SK-N-SH treated with all-trans-retinoic acid at 6 μM for 48 hours (cell line): ENCODE measurements around the gene ALMS1.

ENCODE experiments used
- ATAC-seq: fragments of 200-7000 bp; cut with Tn5 transposase; 3 replicates; pipeline ENCODE4 v1.9.1; 2020; ENCODE audit warnings: mild to moderate bottlenecking, moderate library complexity
- ARNTL ChIP-seq: fragments of 450-650 bp; formaldehyde crosslinking; IDR thresholded peaks from 2 replicates; pipeline ENCODE4 v1.5.0; 2020; ENCODE audit warnings: low read depth, mild to moderate bottlenecking, moderate library complexity, borderline replicate concordance
- BACH2 ChIP-seq: fragments of 250-450 bp; sonication (Bioruptor Pico); IDR thresholded peaks from 2 replicates; pipeline ENCODE4 v1.9.0; 2021; ENCODE audit warnings: mild to moderate bottlenecking, borderline replicate concordance
- ESRRG ChIP-seq: fragments of 250-450 bp; sonication (Bioruptor Pico); IDR thresholded peaks from 2 replicates; pipeline ENCODE4 v1.6.1; 2021; ENCODE audit warnings: mild to moderate bottlenecking
- GLIS3 ChIP-seq: fragments of 250-450 bp; sonication (Bioruptor Pico); IDR thresholded peaks from 2 replicates; pipeline ENCODE4 v1.5.0; 2020; ENCODE audit warnings: mild to moderate bottlenecking, moderate library complexity
- ISL1 ChIP-seq: fragments of 250-450 bp; sonication (Bioruptor Pico); IDR thresholded peaks from 2 replicates; pipeline ENCODE4 v2.1.2; 2022; ENCODE audit warnings: mild to moderate bottlenecking, moderate library complexity
- OSR1 ChIP-seq: fragments of 250-450 bp; sonication (Bioruptor Pico); IDR thresholded peaks from 2 replicates; pipeline ENCODE4 v1.8.0; 2022; ENCODE audit warnings: moderate library complexity, mild to moderate bottlenecking, inconsistent platforms
- PPARA ChIP-seq: fragments of 250-450 bp; sonication (Bioruptor Pico); IDR thresholded peaks from 2 replicates; pipeline ENCODE4 v1.5.0; 2020; ENCODE audit warnings: mild to moderate bottlenecking, borderline replicate concordance
- SNAI2 ChIP-seq: fragments of 250-450 bp; sonication (Bioruptor Pico); IDR thresholded peaks from 2 replicates; pipeline ENCODE4 v1.5.0; 2020; ENCODE audit warnings: mild to moderate bottlenecking, moderate library complexity
- TCF4 ChIP-seq: fragments of 250-450 bp; sonication (Bioruptor Pico); IDR thresholded peaks from 2 replicates; pipeline ENCODE4 v1.8.0; 2021; ENCODE audit warnings: mild to moderate bottlenecking, moderate library complexity, borderline replicate concordance
- TOX ChIP-seq: fragments of 250-450 bp; sonication (Bioruptor Pico); IDR thresholded peaks from 2 replicates; pipeline ENCODE4 v1.8.0; 2021; ENCODE audit warnings: mild to moderate bottlenecking, moderate library complexity, borderline replicate concordance
- ZC3H10 ChIP-seq: fragments of 250-450 bp; sonication (Bioruptor Pico); IDR thresholded peaks from 2 replicates; pipeline ENCODE4 v1.5.1; 2021; ENCODE audit warnings: mild to moderate bottlenecking, moderate library complexity
- ZFP3 ChIP-seq: fragments of 250-450 bp; sonication (Bioruptor Pico); IDR thresholded peaks from 2 replicates; pipeline ENCODE4 v1.5.0; 2020; ENCODE audit warnings: mild to moderate bottlenecking, moderate library complexity
- ZFP30 ChIP-seq: fragments of 450-650 bp; formaldehyde crosslinking; IDR thresholded peaks from 2 replicates; pipeline ENCODE4 v1.5.0; 2022; ENCODE audit warnings: mild to moderate bottlenecking, moderate library complexity
- ZNF565 ChIP-seq: fragments of 450-650 bp; formaldehyde crosslinking; conservative IDR thresholded peaks from 2 replicates; pipeline ENCODE4 v1.5.0; 2020; ENCODE audit warnings: low read depth, mild to moderate bottlenecking, moderate library complexity
- ZNF70 ChIP-seq: fragments of 450-650 bp; formaldehyde crosslinking; IDR thresholded peaks from 2 replicates; pipeline ENCODE4 v1.5.0; 2020; ENCODE audit warnings: mild to moderate bottlenecking, moderate library complexity
- ZNF8 ChIP-seq: fragments of 450-650 bp; formaldehyde crosslinking; IDR thresholded peaks from 2 replicates; pipeline ENCODE4 v1.5.0; 2020; ENCODE audit warnings: mild to moderate bottlenecking, moderate library complexity
- TF ChIP-seq, protein P1 (sequence below): fragments of 250-450 bp; sonication (Bioruptor Pico); IDR thresholded peaks from 2 replicates; pipeline ENCODE4 v1.8.0; 2020; ENCODE audit warnings: mild to moderate bottlenecking, moderate library complexity, borderline replicate concordance
- TF ChIP-seq, protein P2 (sequence below): fragments of 250-450 bp; sonication (Bioruptor Pico); IDR thresholded peaks from 2 replicates; pipeline ENCODE4 v1.8.0; 2021; ENCODE audit warnings: low read depth, mild to moderate bottlenecking, moderate library complexity, borderline replicate concordance
- TF ChIP-seq, protein P3 (sequence below): fragments of 250-450 bp; sonication (Bioruptor Pico); IDR thresholded peaks from 2 replicates; pipeline ENCODE4 v1.5.1; 2021; ENCODE audit warnings: mild to moderate bottlenecking, moderate library complexity

The ALMS1 gene

DNA sequence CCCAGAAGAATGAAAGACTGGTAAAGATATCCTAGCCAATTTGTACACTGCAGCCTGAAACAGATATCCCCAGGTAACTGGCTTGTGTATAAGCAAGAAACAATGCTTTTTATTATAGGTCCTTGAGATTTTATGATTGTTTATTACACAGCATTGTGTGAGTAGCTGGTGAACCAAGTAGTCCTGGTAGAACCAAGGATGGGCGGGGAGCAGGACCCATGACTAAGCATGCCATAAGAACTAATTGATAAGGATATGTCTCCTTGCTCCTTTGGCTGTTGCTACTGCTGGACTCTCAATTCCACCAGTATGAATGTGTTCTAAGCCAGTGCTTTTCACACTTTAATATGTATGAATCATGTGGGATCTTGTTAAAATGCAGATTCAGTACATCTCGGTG is 12.3 kb upstream of the ALMS1 start (continued):
- TF ChIP-seq, protein P1, sequence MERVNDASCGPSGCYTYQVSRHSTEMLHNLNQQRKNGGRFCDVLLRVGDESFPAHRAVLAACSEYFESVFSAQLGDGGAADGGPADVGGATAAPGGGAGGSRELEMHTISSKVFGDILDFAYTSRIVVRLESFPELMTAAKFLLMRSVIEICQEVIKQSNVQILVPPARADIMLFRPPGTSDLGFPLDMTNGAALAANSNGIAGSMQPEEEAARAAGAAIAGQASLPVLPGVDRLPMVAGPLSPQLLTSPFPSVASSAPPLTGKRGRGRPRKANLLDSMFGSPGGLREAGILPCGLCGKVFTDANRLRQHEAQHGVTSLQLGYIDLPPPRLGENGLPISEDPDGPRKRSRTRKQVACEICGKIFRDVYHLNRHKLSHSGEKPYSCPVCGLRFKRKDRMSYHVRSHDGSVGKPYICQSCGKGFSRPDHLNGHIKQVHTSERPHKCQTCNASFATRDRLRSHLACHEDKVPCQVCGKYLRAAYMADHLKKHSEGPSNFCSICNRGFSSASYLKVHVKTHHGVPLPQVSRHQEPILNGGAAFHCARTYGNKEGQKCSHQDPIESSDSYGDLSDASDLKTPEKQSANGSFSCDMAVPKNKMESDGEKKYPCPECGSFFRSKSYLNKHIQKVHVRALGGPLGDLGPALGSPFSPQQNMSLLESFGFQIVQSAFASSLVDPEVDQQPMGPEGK (CRISPR knock-in tag): no peak
- no peak for TF ChIP-seq ZFP3 (CRISPR knock-in tag)

DNA sequence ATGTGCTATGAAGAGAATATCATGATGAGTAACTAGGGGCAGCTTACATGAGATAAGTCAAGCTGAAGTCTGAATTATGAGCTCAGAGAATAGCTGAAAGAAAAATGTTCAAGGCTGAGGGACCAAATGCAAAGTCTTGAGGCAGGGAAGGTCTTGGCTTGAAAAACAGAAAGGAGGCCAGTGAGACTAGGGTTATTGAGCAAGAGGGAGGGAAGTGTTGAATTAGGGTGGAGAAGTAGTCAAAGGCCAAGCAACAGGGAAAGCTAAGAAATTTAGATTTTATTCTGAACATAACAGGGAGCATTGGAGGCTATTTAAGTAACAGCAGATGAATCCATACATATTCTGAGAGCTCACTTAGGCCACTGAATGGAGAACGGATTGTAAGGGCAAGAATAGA is 11.4 kb upstream of the ALMS1 start:
- no peak for ATAC-seq
- TF ChIP-seq SNAI2 (CRISPR knock-in tag): no peak
- TF ChIP-seq ZNF8 (CRISPR knock-in tag): no peak
- TF ChIP-seq, protein P2, sequence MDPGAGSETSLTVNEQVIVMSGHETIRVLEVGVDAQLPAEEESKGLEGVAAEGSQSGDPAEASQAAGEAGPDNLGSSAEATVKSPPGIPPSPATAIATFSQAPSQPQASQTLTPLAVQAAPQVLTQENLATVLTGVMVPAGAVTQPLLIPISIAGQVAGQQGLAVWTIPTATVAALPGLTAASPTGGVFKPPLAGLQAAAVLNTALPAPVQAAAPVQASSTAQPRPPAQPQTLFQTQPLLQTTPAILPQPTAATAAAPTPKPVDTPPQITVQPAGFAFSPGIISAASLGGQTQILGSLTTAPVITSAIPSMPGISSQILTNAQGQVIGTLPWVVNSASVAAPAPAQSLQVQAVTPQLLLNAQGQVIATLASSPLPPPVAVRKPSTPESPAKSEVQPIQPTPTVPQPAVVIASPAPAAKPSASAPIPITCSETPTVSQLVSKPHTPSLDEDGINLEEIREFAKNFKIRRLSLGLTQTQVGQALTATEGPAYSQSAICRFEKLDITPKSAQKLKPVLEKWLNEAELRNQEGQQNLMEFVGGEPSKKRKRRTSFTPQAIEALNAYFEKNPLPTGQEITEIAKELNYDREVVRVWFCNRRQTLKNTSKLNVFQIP (CRISPR knock-in tag): no peak
- TF ChIP-seq ZC3H10 (CRISPR knock-in tag): no peak
- no peak for TF ChIP-seq TCF4 (CRISPR knock-in tag)
- TF ChIP-seq PPARA (CRISPR knock-in tag): no peak
- no peak for TF ChIP-seq ESRRG
- TF ChIP-seq, all 23 proteins: peak for 0

DNA sequence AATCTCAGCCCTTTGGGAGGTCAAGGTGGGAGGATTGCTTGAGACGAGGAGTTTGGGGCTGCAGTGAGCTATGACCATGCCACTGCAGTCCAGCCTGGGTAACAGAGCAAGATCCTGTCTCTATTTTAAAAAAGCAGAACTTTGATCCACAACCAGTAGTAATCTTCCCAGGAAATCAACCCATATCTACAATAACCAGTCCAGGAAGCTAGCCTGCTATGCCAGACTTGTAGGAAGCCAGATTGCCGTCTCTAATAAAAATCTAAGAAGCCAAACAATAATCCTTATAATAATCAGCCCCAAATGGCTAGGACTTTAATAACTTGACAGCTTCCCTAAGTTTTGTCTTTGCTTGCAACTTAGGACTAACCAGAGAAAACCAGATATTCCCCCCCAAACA is 9.0 kb upstream of the ALMS1 start:
- no peak for ATAC-seq
- TF ChIP-seq, protein P3, sequence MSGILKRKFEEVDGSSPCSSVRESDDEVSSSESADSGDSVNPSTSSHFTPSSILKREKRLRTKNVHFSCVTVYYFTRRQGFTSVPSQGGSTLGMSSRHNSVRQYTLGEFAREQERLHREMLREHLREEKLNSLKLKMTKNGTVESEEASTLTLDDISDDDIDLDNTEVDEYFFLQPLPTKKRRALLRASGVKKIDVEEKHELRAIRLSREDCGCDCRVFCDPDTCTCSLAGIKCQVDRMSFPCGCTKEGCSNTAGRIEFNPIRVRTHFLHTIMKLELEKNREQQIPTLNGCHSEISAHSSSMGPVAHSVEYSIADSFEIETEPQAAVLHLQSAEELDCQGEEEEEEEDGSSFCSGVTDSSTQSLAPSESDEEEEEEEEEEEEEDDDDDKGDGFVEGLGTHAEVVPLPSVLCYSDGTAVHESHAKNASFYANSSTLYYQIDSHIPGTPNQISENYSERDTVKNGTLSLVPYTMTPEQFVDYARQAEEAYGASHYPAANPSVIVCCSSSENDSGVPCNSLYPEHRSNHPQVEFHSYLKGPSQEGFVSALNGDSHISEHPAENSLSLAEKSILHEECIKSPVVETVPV (CRISPR knock-in tag): no peak
- TF ChIP-seq GLIS3 (CRISPR knock-in tag): no peak
- no peak for TF ChIP-seq BACH2 (CRISPR knock-in tag)
- no peak for TF ChIP-seq ZNF70 (CRISPR knock-in tag)
- no peak for TF ChIP-seq ZFP30 (CRISPR knock-in tag)
- TF ChIP-seq, protein P1 (CRISPR knock-in tag): no peak
- no peak for TF ChIP-seq TOX (CRISPR knock-in tag)
- TF ChIP-seq, protein P2 (CRISPR knock-in tag): no peak
- no peak for TF ChIP-seq ESRRG
- no peak for TF ChIP-seq OSR1 (CRISPR knock-in tag)

DNA sequence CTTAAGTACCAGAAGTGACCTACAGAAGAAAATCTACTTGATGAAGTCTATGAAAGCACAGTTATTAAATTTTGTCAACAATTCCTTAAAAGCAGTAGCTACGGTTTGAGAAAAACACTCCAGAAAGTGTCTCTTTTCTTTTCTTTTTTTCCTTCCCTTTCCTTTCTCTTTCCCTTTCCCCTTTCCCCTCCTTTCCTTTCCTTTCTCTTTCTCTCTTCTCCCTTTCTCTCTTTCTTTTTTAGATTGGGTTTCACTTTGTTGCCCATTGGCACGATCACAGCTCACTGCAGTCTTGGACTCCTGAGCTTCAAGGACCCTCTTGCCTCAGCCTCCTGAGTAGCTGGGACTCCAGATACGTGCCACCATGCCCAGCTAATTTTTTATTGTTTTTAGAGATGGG is 2.6 kb upstream of the ALMS1 start:
- ATAC-seq: no peak
- TF ChIP-seq ESRRG: no peak
- no peak for TF ChIP-seq ZNF565 (CRISPR knock-in tag)
- TF ChIP-seq ZFP30 (CRISPR knock-in tag): no peak
- TF ChIP-seq BACH2 (CRISPR knock-in tag): no peak
- no peak for TF ChIP-seq OSR1 (CRISPR knock-in tag)
- TF ChIP-seq ZC3H10 (CRISPR knock-in tag): no peak
- TF ChIP-seq ISL1: no peak
- TF ChIP-seq SNAI2 (CRISPR knock-in tag): no peak
- no peak for TF ChIP-seq ARNTL (CRISPR knock-in tag)
